22Rv1 (cell line): Measurements from ENCODE around the gene SMYD3.

Experiments
- ZFX ChIP-seq: fragments of 450-650 bp; IDR thresholded peaks from 2 replicates; pipeline ENCODE4 v1.6.1; 2017; ENCODE audit warnings: antibody characterized with exemption, borderline replicate concordance
- TF ChIP-seq, protein P1 (sequence below): fragments of 450-650 bp; IDR thresholded peaks from 2 replicates; pipeline ENCODE4 v1.5.1; 2017; ENCODE audit warnings: mild to moderate bottlenecking

GRCh38 chr1:245825128-245825901 lies 681.8 kb downstream of the SMYD3 start:
- TF ChIP-seq, protein P1, sequence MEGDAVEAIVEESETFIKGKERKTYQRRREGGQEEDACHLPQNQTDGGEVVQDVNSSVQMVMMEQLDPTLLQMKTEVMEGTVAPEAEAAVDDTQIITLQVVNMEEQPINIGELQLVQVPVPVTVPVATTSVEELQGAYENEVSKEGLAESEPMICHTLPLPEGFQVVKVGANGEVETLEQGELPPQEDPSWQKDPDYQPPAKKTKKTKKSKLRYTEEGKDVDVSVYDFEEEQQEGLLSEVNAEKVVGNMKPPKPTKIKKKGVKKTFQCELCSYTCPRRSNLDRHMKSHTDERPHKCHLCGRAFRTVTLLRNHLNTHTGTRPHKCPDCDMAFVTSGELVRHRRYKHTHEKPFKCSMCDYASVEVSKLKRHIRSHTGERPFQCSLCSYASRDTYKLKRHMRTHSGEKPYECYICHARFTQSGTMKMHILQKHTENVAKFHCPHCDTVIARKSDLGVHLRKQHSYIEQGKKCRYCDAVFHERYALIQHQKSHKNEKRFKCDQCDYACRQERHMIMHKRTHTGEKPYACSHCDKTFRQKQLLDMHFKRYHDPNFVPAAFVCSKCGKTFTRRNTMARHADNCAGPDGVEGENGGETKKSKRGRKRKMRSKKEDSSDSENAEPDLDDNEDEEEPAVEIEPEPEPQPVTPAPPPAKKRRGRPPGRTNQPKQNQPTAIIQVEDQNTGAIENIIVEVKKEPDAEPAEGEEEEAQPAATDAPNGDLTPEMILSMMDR = peak; percentile 29; the same call in 1 of the 2 replicates
- no peak for TF ChIP-seq ZFX
